Astrocyte (in vitro differentiated cells and primary cell): ENCODE data around the gene ACACA. TPM values are rescaled to one million over a fixed set of nuclear protein-coding genes. Genes with fewer than 3 reads are reported as not detected.

ENCODE experiments used
- DNase-seq: peaks from one replicate; pipeline ENCODE4 v3.0.0-alpha.2; 2010; ENCODE audit warnings: low read depth
- FAIRE-seq: peaks from 2 replicates; lab custom pipeline; 2011; peaks lifted over from hg19 to GRCh38; lab: Jason Lieb, UNC
- H2AFZ ChIP-seq: 2 replicates; pipeline ENCODE4 v1.6.0; 2012; ENCODE audit warnings: low read depth, low read length, inconsistent platforms
- H3K27ac ChIP-seq: 2 replicates; pipeline ENCODE4 v1.5.1; 2011; ENCODE audit warnings: low read depth, low read length, inconsistent platforms
- H3K27me3 ChIP-seq: 2 replicates; pipeline ENCODE4 v1.6.0; 2011; ENCODE audit warnings: low read length, inconsistent platforms; ENCODE audit not compliant: insufficient read depth
- H3K36me3 ChIP-seq: 2 replicates; pipeline ENCODE4 v1.5.1; 2011; ENCODE audit warnings: low read length, inconsistent platforms; ENCODE audit not compliant: insufficient read depth
- H3K4me1 ChIP-seq: 2 replicates; pipeline ENCODE4 v1.5.1; 2011; ENCODE audit warnings: low read length, inconsistent platforms; ENCODE audit not compliant: insufficient read depth
- H3K4me2 ChIP-seq: 2 replicates; pipeline ENCODE4 v1.6.0; 2012; ENCODE audit warnings: low read length, inconsistent platforms
- H3K4me3 ChIP-seq: 2 replicates; pipeline ENCODE4 v1.5.1; 2011; ENCODE audit warnings: low read depth, mild to moderate bottlenecking, low read length, inconsistent platforms; ENCODE audit not compliant: insufficient read depth
- H3K79me2 ChIP-seq: 2 replicates; pipeline ENCODE4 v1.6.0; 2012; ENCODE audit warnings: mild to moderate bottlenecking, low read length, inconsistent platforms; ENCODE audit not compliant: insufficient read depth
- H3K9ac ChIP-seq: 2 replicates; pipeline ENCODE4 v1.6.0; 2012; ENCODE audit warnings: mild to moderate bottlenecking, low read length, inconsistent platforms
- H3K9me3 ChIP-seq: 2 replicates; pipeline ENCODE4 v1.5.1; 2012; ENCODE audit warnings: low read depth, mild to moderate bottlenecking, low read length, inconsistent platforms; ENCODE audit not compliant: insufficient read depth
- H4K20me1 ChIP-seq: 2 replicates; pipeline ENCODE4 v1.6.0; 2012; ENCODE audit warnings: low read length, inconsistent platforms; ENCODE audit not compliant: insufficient read depth
- H3K27ac Mint-ChIP-seq: one replicate; pipeline ENCODE4 v1.8.0; 2021; ENCODE audit warnings: mild to moderate bottlenecking, mixed read lengths; ENCODE audit not compliant: unreplicated experiment
- H3K27me3 Mint-ChIP-seq: one replicate; pipeline ENCODE4 v1.8.0; 2021; ENCODE audit warnings: low read depth, mixed read lengths; ENCODE audit not compliant: unreplicated experiment
- H3K36me3 Mint-ChIP-seq: one replicate; pipeline ENCODE4 v1.8.0; 2021; ENCODE audit warnings: low read depth, mixed read lengths; ENCODE audit not compliant: unreplicated experiment
- H3K4me1 Mint-ChIP-seq: one replicate; pipeline ENCODE4 v1.8.0; 2021; ENCODE audit warnings: low read depth, mixed read lengths; ENCODE audit not compliant: unreplicated experiment
- H3K4me3 Mint-ChIP-seq: one replicate; pipeline ENCODE4 v1.8.0; 2021; ENCODE audit warnings: mild to moderate bottlenecking, moderate library complexity, mixed read lengths; ENCODE audit not compliant: unreplicated experiment
- H3K9me3 Mint-ChIP-seq: one replicate; pipeline ENCODE4 v1.8.0; 2021; ENCODE audit warnings: mild to moderate bottlenecking, mixed read lengths; ENCODE audit not compliant: unreplicated experiment
- CTCF ChIP-seq: IDR thresholded peaks from 2 replicates; pipeline ENCODE4 v1.5.1; 2011; ENCODE audit warnings: low read depth, mild to moderate bottlenecking, inconsistent platforms, low read length, moderate library complexity; ENCODE audit not compliant: insufficient read depth
- EZH2 ChIP-seq: IDR thresholded peaks from 2 replicates; pipeline ENCODE4 v1.6.1; 2012; ENCODE audit warnings: mild to moderate bottlenecking, low read length, inconsistent platforms; ENCODE audit not compliant: insufficient read depth
- total RNA-seq: library from RNA; stranded (reverse); gene quantifications from 2 replicates; pipeline ENCODE4 v1.2.1, GENCODE V29; 2021

ACACA gene
- total RNA-seq, 1 donor from 2014 or later: 88.3 TPM

- Mint-ChIP-seq H3K4me1 (no peaks in the 10 kb centered on the region), H3K27ac (no peak overlapping the region), H3K36me3 (peaks cover 2% of the 10 kb centered on the region), H3K27me3 (no peaks in the 10 kb centered on the region), H3K4me3 (no peak overlapping the region), H3K9me3 (no peaks in the 10 kb centered on the region)
- FAIRE-seq: no peak
- no peaks in the 10 kb centered on the region for H3K79me2 ChIP-seq
- no peak overlapping the region for H3K27ac ChIP-seq
- no peaks in the 10 kb centered on the region for H3K27me3 ChIP-seq
- no peak overlapping the region for H3K4me2 ChIP-seq
- no peak overlapping the region for H2AFZ ChIP-seq
- DNase-seq: no peak
- H3K4me3 ChIP-seq: no peak overlapping the region
- H3K9me3 ChIP-seq: no peaks in the 10 kb centered on the region
- H3K4me1 ChIP-seq: no peaks in the 10 kb centered on the region
- no peaks in the 10 kb centered on the region for H4K20me1 ChIP-seq
- no peak overlapping the region for H3K9ac ChIP-seq
- no peaks in the 10 kb centered on the region for H3K36me3 ChIP-seq
- TF ChIP-seq EZH2: no peak
- TF ChIP-seq CTCF: no peak
These were observed 24.6 kb downstream of the ACACA start for GRCh38 chr17:37382056-37382455.

DNA sequence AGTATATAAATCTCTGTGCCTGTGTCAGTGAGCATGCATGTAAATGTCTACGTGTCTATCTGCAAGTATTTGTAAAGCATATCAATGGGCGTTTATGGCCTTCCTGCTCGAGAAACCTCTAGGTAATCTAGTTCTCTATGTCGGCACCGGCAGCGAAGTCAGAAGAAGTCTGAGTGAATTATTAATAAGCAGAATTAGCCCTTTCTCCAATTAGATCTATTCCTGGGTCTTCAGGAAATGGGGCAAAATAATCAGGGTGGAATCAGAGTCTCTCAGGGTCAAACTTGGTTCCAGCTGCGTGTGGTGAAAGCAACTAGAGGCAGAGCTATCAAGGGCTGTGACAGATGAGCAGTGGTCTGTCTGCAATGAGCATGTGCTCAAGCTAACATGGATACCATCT lies 30.9 kb downstream of the ACACA start, which contains the start of gene C17orf78:
TSS of gene C17orf78 (plus strand) at position 280 of the 400 bp plus-strand sequence. CDS start at position 388, 108 bp downstream.
- H4K20me1 ChIP-seq: no peaks in the 10 kb centered on the region
- no peaks in the 10 kb centered on the region for H3K4me1 ChIP-seq
- H3K36me3 ChIP-seq: no peaks in the 10 kb centered on the region
- no peak within 1 kb of the TSS for H3K27ac ChIP-seq
- no peaks in the 10 kb centered on the region for H3K27me3 Mint-ChIP-seq
- H3K27ac Mint-ChIP-seq: no peak within 1 kb of the TSS
- peaks cover 2% of the 10 kb centered on the region for H3K36me3 Mint-ChIP-seq
- no peak within 1 kb of the TSS for H3K4me3 ChIP-seq
- TF ChIP-seq CTCF (no peak), EZH2 (no peak)
- H3K4me3 Mint-ChIP-seq: no peak within 1 kb of the TSS
- H3K4me1 Mint-ChIP-seq: no peaks in the 10 kb centered on the region
- no peak within 1 kb of the TSS for H3K9ac ChIP-seq
- no peaks in the 10 kb centered on the region for H3K9me3 ChIP-seq
- no peak within 1 kb of the TSS for H2AFZ ChIP-seq
- DNase-seq (no peak), FAIRE-seq (no peak)
- no peak within 1 kb of the TSS for H3K4me2 ChIP-seq
- H3K79me2 ChIP-seq: no peaks in the 10 kb centered on the region
- no peaks in the 10 kb centered on the region for H3K27me3 ChIP-seq
- no peaks in the 10 kb centered on the region for H3K9me3 Mint-ChIP-seq

- no peaks in the 10 kb centered on the region for H3K4me1 Mint-ChIP-seq
- no peak overlapping the region for H3K27ac ChIP-seq
- H3K4me1 ChIP-seq: no peaks in the 10 kb centered on the region
- H3K36me3 ChIP-seq: no peaks in the 10 kb centered on the region
- peak overlapping the region; percentile 50 for H2AFZ ChIP-seq
- H3K4me2 ChIP-seq: peak overlapping the region; percentile 35
- TF ChIP-seq EZH2 (no peak), CTCF (peak; percentile 100)
- DNase-seq: peak; percentile 56
- H3K4me3 ChIP-seq: no peak overlapping the region
- no peak overlapping the region for H3K27ac Mint-ChIP-seq
- no peaks in the 10 kb centered on the region for H3K79me2 ChIP-seq
- H4K20me1 ChIP-seq: no peaks in the 10 kb centered on the region
- no peaks in the 10 kb centered on the region for H3K27me3 ChIP-seq
- H3K9ac ChIP-seq: peak overlapping the region; percentile 38
- no peaks in the 10 kb centered on the region for H3K9me3 Mint-ChIP-seq
- H3K36me3 Mint-ChIP-seq: no peaks in the 10 kb centered on the region
- H3K4me3 Mint-ChIP-seq: no peak overlapping the region
- no peaks in the 10 kb centered on the region for H3K9me3 ChIP-seq
- no peak for FAIRE-seq
- H3K27me3 Mint-ChIP-seq: no peaks in the 10 kb centered on the region
These were observed 33.0 kb downstream of the ACACA start for GRCh38 chr17:37373530-37374159.
